K562 (cell line): ENCODE measurements around the gene DAPK2. TPM values are rescaled to one million over a fixed set of nuclear protein-coding genes. Genes with fewer than 3 reads are reported as not detected.

Experiments used
- CHD4 ChIP-seq: fragments of 200-600 bp; sonication (generic); IDR thresholded peaks from 3 replicates; pipeline ENCODE4 v1.6.1; 2012; ENCODE audit warnings: low read depth, mild to moderate bottlenecking, mixed read lengths, low read length, inconsistent platforms; ENCODE audit not compliant: insufficient read depth, insufficient replicate concordance, poor library complexity, severe bottlenecking
- DDX20 ChIP-seq: fragments of 450-650 bp; IDR thresholded peaks from 2 replicates; pipeline ENCODE4 v1.6.1; 2016; ENCODE audit warnings: missing genetic modification characterization, low read depth, mild to moderate bottlenecking, missing compliant biosample characterization, moderate library complexity
- ELF1 ChIP-seq: fragments of 200-800 bp; sonication (Bioruptor generic); IDR thresholded peaks from 2 replicates; pipeline ENCODE4 v1.6.1; 2016; ENCODE audit warnings: missing genetic modification characterization, missing compliant biosample characterization
- KLF6 ChIP-seq: fragments of 250-450 bp; sonication (Bioruptor Pico); IDR thresholded peaks from 2 replicates; pipeline ENCODE4 v1.4.0; 2020; ENCODE audit warnings: mild to moderate bottlenecking, moderate library complexity, borderline replicate concordance
- MYC ChIP-seq, 2 experiments: fragments of 250-450 bp in 1 of 2; sonication (Bioruptor Pico) in 1 of 2; IDR thresholded peaks; 2 replicates each; pipeline versions ENCODE4 v1.5.1 to v1.6.1; 2012 to 2021; ENCODE audit warnings: low read depth in 2 of 2, borderline replicate concordance in 1 of 2, improper control_type of control experiment in 1 of 2, low read length in 1 of 2, mild to moderate bottlenecking in 1 of 2, moderate library complexity in 1 of 2
- NR2C1 ChIP-seq, 2 experiments: fragments of 450-650 bp; IDR thresholded peaks; 2 replicates each; pipeline ENCODE4 v1.6.1; 2017; ENCODE audit warnings: mild to moderate bottlenecking in 2 of 2, antibody characterized with exemption in 1 of 2, inconsistent platforms in 1 of 2, missing compliant biosample characterization in 1 of 2, missing genetic modification characterization in 1 of 2
- PML ChIP-seq: IDR thresholded peaks from 2 replicates; pipeline ENCODE4 v1.6.1; 2012; ENCODE audit warnings: low read length, inconsistent platforms
- TRIM24 ChIP-seq, 2 experiments: fragments of 450-650 bp; IDR thresholded peaks; 2 replicates each; pipeline ENCODE4 v1.6.1; 2016
- polyA plus RNA-seq, 8 experiments: library from polyadenylated mRNA; depleted of rRNA in 4 of 8; stranded (reverse) in 5 of 8; unstranded in 3 of 8; fragments of >200 nt; fragmentation: Nextera tagmentation in 2 of 8; fragmentation: Illumina TruSeq in 1 of 8; extraction: Ambion mirVana in 2 of 8; extraction: Trizol in 1 of 8; gene quantifications; 2 replicates each; pipeline versions ENCODE4 v1.2.1 to v1.2.3, GENCODE V29; 2011 to 2014; ENCODE audit warnings: inconsistent platforms in 1 of 8, missing spikeins in 1 of 8
- total RNA-seq, 7 experiments: library from RNA; depleted of rRNA in 6 of 7; stranded (reverse); fragments of >200 nt in 6 of 7; fragmentation: Illumina TruSeq in 2 of 7; extraction: Trizol in 2 of 7; gene quantifications; 2 replicates each; pipeline versions ENCODE4 v1.2.1 to v1.2.3, GENCODE V29; 2011 to 2021; ENCODE audit warnings: low replicate concordance in 1 of 7
- TF ChIP-seq, protein P1 (sequence below), 2 experiments: fragments of 450-650 bp in 1 of 2; IDR thresholded peaks; 2 replicates each; pipeline ENCODE4 v1.6.1; 2011 to 2017; ENCODE audit warnings: low read depth in 2 of 2, antibody characterized with exemption in 1 of 2, borderline replicate concordance in 1 of 2, low read length in 1 of 2, mild to moderate bottlenecking in 1 of 2, mixed read lengths in 1 of 2; ENCODE audit not compliant: control insufficient read depth in 1 of 2
- TF ChIP-seq, protein P2 (sequence below): fragments of 250-450 bp; sonication (Bioruptor Pico); IDR thresholded peaks from 2 replicates; pipeline ENCODE4 v1.4.0; 2020; ENCODE audit warnings: mild to moderate bottlenecking, moderate library complexity
- TF ChIP-seq, protein P3 (sequence below), 2 experiments: fragments of 450-650 bp in 1 of 2; sonication (generic) in 1 of 2; formaldehyde crosslinking; conservative IDR thresholded peaks; 2 replicates each; pipeline versions ENCODE4 v1.4.0 to v1.8.1; 2020 to 2022; ENCODE audit warnings: mild to moderate bottlenecking in 1 of 2, missing genetic modification reagents in 1 of 2
- TF ChIP-seq, protein P4 (sequence below), 2 experiments: IDR thresholded peaks; 2 replicates each; pipeline ENCODE4 v1.6.1; 2012; ENCODE audit warnings: improper control_type of control experiment in 2 of 2, low read depth in 2 of 2, low read length in 2 of 2, borderline replicate concordance in 1 of 2

The DAPK2 gene
- total and polyA plus RNA-seq, 9 of the 15 experiments (the other 6 are each of a cell fraction or from before 2014, with no cell fraction given): 0.14 to 5.2 (median 2.2) TPM

DNA sequence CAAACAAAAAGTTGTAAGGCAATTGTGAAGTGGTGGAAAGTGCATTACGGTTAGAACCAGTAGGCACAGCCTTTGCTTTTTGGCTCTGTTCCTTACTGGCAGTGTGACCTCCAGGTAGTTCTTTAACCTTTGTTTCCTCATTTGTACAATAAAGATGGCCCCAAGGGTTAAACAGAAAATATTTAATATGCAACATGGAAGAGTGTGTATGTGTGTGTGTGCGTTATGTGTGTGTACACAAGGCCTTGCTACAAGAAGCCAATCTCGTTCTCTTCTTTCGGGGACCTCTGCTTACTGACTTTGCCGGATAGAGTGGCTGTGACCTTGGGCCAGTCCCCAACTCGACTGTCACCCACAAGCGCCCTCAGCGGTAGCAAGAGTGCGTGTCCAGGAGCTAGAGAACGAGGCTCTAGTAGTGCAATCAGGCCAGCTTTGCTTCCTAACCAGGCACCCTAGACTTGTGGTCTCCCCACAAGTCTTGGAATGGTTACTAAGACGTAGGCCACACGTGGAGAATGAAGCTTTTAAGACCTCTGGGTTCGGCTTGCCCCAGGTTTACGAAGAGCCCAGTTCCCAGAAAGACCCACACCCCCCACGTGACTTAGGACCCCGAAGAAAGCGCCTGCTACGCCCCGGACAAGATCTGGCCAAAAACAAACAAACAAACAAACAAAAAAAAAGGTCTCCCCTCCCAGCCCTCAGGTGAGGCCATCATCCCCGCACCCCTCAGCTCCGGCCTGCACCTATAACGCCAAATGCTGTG lies 46.8 kb upstream of the DAPK2 start (continued):
- TF ChIP-seq, protein P1, sequence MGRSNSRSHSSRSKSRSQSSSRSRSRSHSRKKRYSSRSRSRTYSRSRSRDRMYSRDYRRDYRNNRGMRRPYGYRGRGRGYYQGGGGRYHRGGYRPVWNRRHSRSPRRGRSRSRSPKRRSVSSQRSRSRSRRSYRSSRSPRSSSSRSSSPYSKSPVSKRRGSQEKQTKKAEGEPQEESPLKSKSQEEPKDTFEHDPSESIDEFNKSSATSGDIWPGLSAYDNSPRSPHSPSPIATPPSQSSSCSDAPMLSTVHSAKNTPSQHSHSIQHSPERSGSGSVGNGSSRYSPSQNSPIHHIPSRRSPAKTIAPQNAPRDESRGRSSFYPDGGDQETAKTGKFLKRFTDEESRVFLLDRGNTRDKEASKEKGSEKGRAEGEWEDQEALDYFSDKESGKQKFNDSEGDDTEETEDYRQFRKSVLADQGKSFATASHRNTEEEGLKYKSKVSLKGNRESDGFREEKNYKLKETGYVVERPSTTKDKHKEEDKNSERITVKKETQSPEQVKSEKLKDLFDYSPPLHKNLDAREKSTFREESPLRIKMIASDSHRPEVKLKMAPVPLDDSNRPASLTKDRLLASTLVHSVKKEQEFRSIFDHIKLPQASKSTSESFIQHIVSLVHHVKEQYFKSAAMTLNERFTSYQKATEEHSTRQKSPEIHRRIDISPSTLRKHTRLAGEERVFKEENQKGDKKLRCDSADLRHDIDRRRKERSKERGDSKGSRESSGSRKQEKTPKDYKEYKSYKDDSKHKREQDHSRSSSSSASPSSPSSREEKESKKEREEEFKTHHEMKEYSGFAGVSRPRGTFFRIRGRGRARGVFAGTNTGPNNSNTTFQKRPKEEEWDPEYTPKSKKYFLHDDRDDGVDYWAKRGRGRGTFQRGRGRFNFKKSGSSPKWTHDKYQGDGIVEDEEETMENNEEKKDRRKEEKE (IDR thresholded peaks at IDR 0.05; ENCODE audit: borderline replicate concordance in 1 of 2, control insufficient read depth in 1 of 2, low read depth in 2 of 2, low read length in 1 of 2): no peak
- TF ChIP-seq TRIM24 (IDR thresholded peaks at IDR 0.05) (no peak; a peak in 1 of 4 replicates), MYC (IDR thresholded peaks at IDR 0.05; ENCODE audit: low read depth, low read length) (peak; percentile 79; the same call in 1 of the 2 replicates), MYC (CRISPR knock-in tag; IDR thresholded peaks at IDR 0.05; ENCODE audit: borderline replicate concordance, low read depth) (0 out of 2 replicates have a peak, but pooled peaks have one; percentile 56), KLF6 (CRISPR knock-in tag) (no peak), ELF1 (tag) (no peak), NR2C1 (IDR thresholded peaks at IDR 0.05) (peak; percentile 77), NR2C1 (tag; IDR thresholded peaks at IDR 0.05) (peak; percentile 76), DDX20 (tag) (no peak), CHD4 (no peak), PML (peak; percentile 16)
- TF ChIP-seq, protein P2, sequence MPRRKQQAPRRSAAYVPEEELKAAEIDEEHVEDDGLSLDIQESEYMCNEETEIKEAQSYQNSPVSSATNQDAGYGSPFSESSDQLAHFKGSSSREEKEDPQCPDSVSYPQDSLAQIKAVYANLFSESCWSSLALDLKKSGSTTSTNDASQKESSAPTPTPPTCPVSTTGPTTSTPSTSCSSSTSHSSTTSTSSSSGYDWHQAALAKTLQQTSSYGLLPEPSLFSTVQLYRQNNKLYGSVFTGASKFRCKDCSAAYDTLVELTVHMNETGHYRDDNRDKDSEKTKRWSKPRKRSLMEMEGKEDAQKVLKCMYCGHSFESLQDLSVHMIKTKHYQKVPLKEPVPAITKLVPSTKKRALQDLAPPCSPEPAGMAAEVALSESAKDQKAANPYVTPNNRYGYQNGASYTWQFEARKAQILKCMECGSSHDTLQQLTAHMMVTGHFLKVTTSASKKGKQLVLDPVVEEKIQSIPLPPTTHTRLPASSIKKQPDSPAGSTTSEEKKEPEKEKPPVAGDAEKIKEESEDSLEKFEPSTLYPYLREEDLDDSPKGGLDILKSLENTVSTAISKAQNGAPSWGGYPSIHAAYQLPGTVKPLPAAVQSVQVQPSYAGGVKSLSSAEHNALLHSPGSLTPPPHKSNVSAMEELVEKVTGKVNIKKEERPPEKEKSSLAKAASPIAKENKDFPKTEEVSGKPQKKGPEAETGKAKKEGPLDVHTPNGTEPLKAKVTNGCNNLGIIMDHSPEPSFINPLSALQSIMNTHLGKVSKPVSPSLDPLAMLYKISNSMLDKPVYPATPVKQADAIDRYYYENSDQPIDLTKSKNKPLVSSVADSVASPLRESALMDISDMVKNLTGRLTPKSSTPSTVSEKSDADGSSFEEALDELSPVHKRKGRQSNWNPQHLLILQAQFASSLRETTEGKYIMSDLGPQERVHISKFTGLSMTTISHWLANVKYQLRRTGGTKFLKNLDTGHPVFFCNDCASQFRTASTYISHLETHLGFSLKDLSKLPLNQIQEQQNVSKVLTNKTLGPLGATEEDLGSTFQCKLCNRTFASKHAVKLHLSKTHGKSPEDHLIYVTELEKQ: no peak
- TF ChIP-seq, protein P3, sequence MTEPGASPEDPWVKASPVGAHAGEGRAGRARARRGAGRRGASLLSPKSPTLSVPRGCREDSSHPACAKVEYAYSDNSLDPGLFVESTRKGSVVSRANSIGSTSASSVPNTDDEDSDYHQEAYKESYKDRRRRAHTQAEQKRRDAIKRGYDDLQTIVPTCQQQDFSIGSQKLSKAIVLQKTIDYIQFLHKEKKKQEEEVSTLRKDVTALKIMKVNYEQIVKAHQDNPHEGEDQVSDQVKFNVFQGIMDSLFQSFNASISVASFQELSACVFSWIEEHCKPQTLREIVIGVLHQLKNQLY (CRISPR knock-in tag; conservative IDR thresholded peaks at IDR 0.05): no peak
- TF ChIP-seq, protein P4, sequence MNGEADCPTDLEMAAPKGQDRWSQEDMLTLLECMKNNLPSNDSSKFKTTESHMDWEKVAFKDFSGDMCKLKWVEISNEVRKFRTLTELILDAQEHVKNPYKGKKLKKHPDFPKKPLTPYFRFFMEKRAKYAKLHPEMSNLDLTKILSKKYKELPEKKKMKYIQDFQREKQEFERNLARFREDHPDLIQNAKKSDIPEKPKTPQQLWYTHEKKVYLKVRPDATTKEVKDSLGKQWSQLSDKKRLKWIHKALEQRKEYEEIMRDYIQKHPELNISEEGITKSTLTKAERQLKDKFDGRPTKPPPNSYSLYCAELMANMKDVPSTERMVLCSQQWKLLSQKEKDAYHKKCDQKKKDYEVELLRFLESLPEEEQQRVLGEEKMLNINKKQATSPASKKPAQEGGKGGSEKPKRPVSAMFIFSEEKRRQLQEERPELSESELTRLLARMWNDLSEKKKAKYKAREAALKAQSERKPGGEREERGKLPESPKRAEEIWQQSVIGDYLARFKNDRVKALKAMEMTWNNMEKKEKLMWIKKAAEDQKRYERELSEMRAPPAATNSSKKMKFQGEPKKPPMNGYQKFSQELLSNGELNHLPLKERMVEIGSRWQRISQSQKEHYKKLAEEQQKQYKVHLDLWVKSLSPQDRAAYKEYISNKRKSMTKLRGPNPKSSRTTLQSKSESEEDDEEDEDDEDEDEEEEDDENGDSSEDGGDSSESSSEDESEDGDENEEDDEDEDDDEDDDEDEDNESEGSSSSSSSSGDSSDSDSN (IDR thresholded peaks at IDR 0.05; ENCODE audit: borderline replicate concordance in 1 of 2, low read depth in 2 of 2, low read length in 2 of 2): peak in 1 of 2 experiments; percentile 75; a peak in 1 of 4 replicates
